ENCODE data around the gene COL21A1. TPM values are rescaled to one million over a fixed set of nuclear protein-coding genes. Genes with fewer than 3 reads are reported as not detected.

COL21A1 gene
- total RNA-seq, 6 donors from 2014 or later, result 3.2 to 35.6 (median 9.2) TPM

DNA sequence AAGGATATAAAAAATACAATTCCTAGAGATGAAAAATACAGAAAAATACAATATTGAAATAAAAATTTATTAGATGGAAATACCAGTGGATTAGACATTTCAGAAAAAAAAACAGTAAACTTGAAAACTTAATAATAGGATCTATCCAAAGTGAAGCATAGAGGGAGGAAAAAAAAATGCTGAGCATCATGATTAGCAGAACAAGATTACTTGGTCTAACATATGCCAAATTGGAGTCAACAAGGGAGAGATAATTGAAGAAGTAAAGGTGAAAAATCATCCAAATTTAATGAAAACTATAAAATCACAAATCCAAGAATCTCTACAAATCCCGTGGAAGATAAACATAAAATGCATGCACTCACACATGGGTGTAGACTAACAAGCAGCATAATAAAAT is 205.8 kb downstream of the COL21A1 start:
- H3K36me3 ChIP-seq, result no peaks in the 10 kb centered on the region
- no peak for ATAC-seq (ENCODE audit: low FRiP score in 2 of 2)
- TF ChIP-seq POLR2AphosphoS5 (IDR thresholded peaks at IDR 0.05) (no peak), POLR2A (IDR thresholded peaks at IDR 0.05) (no peak), EP300 (IDR thresholded peaks at IDR 0.05) (no peak)
- TF ChIP-seq, protein P1, sequence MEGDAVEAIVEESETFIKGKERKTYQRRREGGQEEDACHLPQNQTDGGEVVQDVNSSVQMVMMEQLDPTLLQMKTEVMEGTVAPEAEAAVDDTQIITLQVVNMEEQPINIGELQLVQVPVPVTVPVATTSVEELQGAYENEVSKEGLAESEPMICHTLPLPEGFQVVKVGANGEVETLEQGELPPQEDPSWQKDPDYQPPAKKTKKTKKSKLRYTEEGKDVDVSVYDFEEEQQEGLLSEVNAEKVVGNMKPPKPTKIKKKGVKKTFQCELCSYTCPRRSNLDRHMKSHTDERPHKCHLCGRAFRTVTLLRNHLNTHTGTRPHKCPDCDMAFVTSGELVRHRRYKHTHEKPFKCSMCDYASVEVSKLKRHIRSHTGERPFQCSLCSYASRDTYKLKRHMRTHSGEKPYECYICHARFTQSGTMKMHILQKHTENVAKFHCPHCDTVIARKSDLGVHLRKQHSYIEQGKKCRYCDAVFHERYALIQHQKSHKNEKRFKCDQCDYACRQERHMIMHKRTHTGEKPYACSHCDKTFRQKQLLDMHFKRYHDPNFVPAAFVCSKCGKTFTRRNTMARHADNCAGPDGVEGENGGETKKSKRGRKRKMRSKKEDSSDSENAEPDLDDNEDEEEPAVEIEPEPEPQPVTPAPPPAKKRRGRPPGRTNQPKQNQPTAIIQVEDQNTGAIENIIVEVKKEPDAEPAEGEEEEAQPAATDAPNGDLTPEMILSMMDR (IDR thresholded peaks at IDR 0.05), result no peak
- no peaks in the 10 kb centered on the region for H3K9me3 ChIP-seq
- H3K4me3 ChIP-seq, result no peak overlapping the region
- no peak overlapping the region for H3K27ac ChIP-seq
- H3K4me1 ChIP-seq, result no peaks in the 10 kb centered on the region
- WGBS, 2 donors, result 94 to 100% methylated on average over 1 of the region's 1 CpG
- no peaks in the 10 kb centered on the region for H3K27me3 ChIP-seq
- no peak for DNase-seq

DNA sequence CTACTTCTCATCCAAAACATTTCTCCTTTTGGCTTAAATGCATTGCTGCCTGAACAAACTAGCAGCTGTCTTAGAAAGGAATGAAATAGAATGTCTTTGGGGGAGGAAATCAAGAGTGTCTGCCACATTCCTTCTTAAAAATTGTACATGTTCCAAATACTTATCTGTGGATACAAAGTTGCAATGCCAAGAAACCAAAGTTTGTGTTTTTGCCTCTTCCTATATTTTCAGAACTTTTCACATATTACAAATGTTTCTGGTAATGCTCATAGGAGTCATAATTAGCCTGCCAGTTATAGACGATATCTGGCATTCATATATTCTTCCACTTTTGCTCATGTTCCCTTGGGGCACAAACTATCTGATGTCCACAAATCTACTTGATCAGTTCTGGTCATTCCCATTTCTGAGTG is 206.5 kb downstream of the COL21A1 start:
- no peak for TF ChIP-seq POLR2AphosphoS5 (IDR thresholded peaks at IDR 0.05)
- no peak for TF ChIP-seq POLR2A (IDR thresholded peaks at IDR 0.05)
- TF ChIP-seq, protein P1 (IDR thresholded peaks at IDR 0.05), result no peak
- TF ChIP-seq EP300 (IDR thresholded peaks at IDR 0.05), result no peak
- Histone ChIP-seq H3K4me1 (no peaks in the 10 kb centered on the region), H3K9me3 (no peaks in the 10 kb centered on the region), H3K4me3 (no peak overlapping the region), H3K27me3 (no peaks in the 10 kb centered on the region), H3K36me3 (no peaks in the 10 kb centered on the region), H3K27ac (no peak overlapping the region)
- no peak for ATAC-seq (ENCODE audit: low FRiP score in 2 of 2)
- WGBS, 2 donors, result 79% methylated on average over 1 of the region's 1 CpG
- no peak for DNase-seq

DNA sequence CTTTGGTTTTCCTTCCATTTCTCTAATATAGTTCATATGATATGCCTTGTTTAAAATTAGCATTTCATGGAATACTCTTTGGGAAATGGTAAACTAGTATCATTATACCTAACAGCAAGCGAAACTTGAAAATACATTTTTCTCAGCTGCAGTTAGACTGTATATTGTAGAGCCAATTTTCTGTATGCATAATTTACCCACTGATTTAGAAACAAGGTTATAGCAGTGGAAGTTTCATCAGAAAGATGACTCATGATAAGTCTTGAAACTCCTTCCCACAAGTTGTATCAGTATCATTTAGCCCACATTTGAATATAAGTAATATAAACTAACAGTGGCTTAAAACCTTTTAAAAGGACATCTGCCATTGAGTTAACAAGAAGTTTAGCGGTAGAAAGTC is 207.2 kb downstream of the COL21A1 start:
- 84 to 85% methylated on average over 2 of the region's 2 CpGs for WGBS, 2 donors
- TF ChIP-seq EP300 (IDR thresholded peaks at IDR 0.05) (no peak), POLR2AphosphoS5 (IDR thresholded peaks at IDR 0.05) (no peak), POLR2A (IDR thresholded peaks at IDR 0.05) (no peak)
- TF ChIP-seq, protein P1 (IDR thresholded peaks at IDR 0.05), result no peak
- no peaks in the 10 kb centered on the region for H3K36me3 ChIP-seq
- H3K4me1 ChIP-seq, result no peaks in the 10 kb centered on the region
- DNase-seq, result no peak
- no peaks in the 10 kb centered on the region for H3K9me3 ChIP-seq
- no peak overlapping the region for H3K4me3 ChIP-seq
- H3K27me3 ChIP-seq, result no peaks in the 10 kb centered on the region
- ATAC-seq (ENCODE audit: low FRiP score in 2 of 2), result no peak
- H3K27ac ChIP-seq, result no peak overlapping the region

DNA sequence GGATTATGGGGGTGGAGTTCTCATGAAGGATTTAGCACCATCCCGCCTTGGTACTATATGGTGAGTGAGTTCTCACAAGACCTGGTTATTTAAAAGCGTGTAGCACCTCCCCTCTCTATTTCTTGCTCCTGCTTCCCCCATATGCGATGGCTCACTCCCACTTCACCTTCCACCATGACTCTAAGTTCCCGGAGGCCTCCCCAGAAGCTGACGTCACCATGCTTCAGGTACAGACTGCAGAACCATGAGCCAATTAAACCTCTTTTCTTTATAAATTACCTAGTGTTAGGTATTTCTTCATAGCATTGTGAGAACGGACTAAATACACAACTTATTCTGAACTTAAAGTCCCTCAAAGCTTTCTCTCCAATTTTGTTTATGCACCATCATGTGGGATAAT is 208.6 kb downstream of the COL21A1 start:
- no peak overlapping the region for H3K4me3 ChIP-seq
- H3K36me3 ChIP-seq, result no peaks in the 10 kb centered on the region
- no peaks in the 10 kb centered on the region for H3K9me3 ChIP-seq
- H3K27ac ChIP-seq, result no peak overlapping the region
- DNase-seq, result no peak
- WGBS, 2 donors, result 93% methylated on average over 6 of the region's 6 CpGs
- H3K27me3 ChIP-seq, result no peaks in the 10 kb centered on the region
- H3K4me1 ChIP-seq, result no peaks in the 10 kb centered on the region
- ATAC-seq (ENCODE audit: low FRiP score in 2 of 2), result no peak
- TF ChIP-seq EP300 (IDR thresholded peaks at IDR 0.05) (no peak), POLR2A (IDR thresholded peaks at IDR 0.05) (no peak)
- TF ChIP-seq, protein P1 (IDR thresholded peaks at IDR 0.05), result no peak

DNA sequence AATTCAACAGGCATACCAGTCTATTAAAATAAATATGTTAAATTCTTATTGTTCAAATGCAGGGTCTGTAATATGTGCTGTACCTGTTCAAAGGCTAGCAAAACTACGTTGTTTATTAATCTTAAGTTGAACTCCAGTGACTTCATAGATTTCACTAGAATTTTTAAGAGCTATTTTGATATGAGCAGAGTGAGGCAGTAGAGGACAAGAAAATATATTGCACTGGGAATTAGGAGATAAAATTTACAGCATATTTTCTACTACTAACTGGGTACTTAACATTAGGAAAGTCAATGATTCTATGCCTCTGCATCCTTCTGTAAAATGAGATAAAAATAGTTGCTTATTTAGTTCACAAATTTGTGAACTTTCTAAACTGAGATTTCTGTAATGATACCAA is 209.8 kb downstream of the COL21A1 start:
- TF ChIP-seq POLR2A (IDR thresholded peaks at IDR 0.05), result no peak
- TF ChIP-seq, protein P1 (IDR thresholded peaks at IDR 0.05), result no peak
- TF ChIP-seq EP300 (IDR thresholded peaks at IDR 0.05), result no peak
- TF ChIP-seq POLR2AphosphoS5 (IDR thresholded peaks at IDR 0.05), result no peak
- Histone ChIP-seq H3K4me1 (no peaks in the 10 kb centered on the region), H3K36me3 (no peaks in the 10 kb centered on the region), H3K27me3 (no peaks in the 10 kb centered on the region), H3K9me3 (no peaks in the 10 kb centered on the region), H3K4me3 (no peak overlapping the region), H3K27ac (no peak overlapping the region)
- 68 to 74% methylated on average over 1 of the region's 1 CpG for WGBS, 2 donors
- DNase-seq (no peak), ATAC-seq (ENCODE audit: low FRiP score in 2 of 2) (no peak)
